Lower leg skin (tissue), 3 donors: ENCODE data around the gene PDRG1.

ENCODE experiments used
- POLR2A ChIP-seq, 2 donors: fragments of 450-650 bp; IDR thresholded peaks; one replicate each; pipeline ENCODE4 v1.6.1; 2016 to 2017; ENCODE audit warnings: antibody characterized with exemption in 2 of 2, mild to moderate bottlenecking in 1 of 2, moderate library complexity in 1 of 2
- TF ChIP-seq, protein P1 (sequence below), 3 donors: fragments of 450-650 bp; IDR thresholded peaks; one replicate each; pipeline ENCODE4 v1.5.1; 2016; ENCODE audit warnings: antibody characterized with exemption in 3 of 3, mild to moderate bottlenecking in 3 of 3, moderate library complexity in 2 of 3

DNA sequence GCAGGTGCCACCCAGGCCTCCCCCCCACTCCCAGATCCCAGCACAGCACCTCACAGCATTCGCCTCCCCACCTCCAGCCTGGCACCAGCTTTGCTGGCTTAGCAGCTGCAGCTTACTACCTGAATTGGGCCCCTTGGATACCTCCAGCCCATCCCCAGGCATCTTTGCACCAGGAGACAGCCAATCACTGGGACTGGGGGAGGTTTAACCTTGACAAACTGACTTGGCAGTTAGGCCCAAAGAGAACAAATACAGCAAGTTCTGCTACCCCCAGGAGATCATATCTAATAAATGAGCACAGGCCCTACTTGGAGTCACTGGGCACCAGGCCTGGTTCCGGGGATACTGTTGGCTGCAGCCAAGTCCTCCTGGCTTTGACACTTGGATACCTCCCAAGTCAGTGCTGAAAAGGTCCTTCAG is 8.8 kb downstream of the PDRG1 start:
- TF ChIP-seq, protein P1, sequence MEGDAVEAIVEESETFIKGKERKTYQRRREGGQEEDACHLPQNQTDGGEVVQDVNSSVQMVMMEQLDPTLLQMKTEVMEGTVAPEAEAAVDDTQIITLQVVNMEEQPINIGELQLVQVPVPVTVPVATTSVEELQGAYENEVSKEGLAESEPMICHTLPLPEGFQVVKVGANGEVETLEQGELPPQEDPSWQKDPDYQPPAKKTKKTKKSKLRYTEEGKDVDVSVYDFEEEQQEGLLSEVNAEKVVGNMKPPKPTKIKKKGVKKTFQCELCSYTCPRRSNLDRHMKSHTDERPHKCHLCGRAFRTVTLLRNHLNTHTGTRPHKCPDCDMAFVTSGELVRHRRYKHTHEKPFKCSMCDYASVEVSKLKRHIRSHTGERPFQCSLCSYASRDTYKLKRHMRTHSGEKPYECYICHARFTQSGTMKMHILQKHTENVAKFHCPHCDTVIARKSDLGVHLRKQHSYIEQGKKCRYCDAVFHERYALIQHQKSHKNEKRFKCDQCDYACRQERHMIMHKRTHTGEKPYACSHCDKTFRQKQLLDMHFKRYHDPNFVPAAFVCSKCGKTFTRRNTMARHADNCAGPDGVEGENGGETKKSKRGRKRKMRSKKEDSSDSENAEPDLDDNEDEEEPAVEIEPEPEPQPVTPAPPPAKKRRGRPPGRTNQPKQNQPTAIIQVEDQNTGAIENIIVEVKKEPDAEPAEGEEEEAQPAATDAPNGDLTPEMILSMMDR (IDR thresholded peaks at IDR 0.05) = no peak
- no peak for TF ChIP-seq POLR2A (IDR thresholded peaks at IDR 0.05)
